Limb (tissue), 2 donors: ENCODE data around the gene RBM12.
A peak's percentile ranks its signal among the peaks of the same experiment; 100 is the strongest.
"Not testable (repeated sequence)": the region's sequence is repeated elsewhere in the genome, so short reads cannot be mapped to it uniquely, and the experiment has no call there.

Source experiments
- DNase-seq, 2 donors: peaks; one replicate each; pipeline ENCODE4 v3.0.0-alpha.2; 2016; ENCODE audit errors: extremely low spot score in 2 of 2

RBM12 gene, protein sequence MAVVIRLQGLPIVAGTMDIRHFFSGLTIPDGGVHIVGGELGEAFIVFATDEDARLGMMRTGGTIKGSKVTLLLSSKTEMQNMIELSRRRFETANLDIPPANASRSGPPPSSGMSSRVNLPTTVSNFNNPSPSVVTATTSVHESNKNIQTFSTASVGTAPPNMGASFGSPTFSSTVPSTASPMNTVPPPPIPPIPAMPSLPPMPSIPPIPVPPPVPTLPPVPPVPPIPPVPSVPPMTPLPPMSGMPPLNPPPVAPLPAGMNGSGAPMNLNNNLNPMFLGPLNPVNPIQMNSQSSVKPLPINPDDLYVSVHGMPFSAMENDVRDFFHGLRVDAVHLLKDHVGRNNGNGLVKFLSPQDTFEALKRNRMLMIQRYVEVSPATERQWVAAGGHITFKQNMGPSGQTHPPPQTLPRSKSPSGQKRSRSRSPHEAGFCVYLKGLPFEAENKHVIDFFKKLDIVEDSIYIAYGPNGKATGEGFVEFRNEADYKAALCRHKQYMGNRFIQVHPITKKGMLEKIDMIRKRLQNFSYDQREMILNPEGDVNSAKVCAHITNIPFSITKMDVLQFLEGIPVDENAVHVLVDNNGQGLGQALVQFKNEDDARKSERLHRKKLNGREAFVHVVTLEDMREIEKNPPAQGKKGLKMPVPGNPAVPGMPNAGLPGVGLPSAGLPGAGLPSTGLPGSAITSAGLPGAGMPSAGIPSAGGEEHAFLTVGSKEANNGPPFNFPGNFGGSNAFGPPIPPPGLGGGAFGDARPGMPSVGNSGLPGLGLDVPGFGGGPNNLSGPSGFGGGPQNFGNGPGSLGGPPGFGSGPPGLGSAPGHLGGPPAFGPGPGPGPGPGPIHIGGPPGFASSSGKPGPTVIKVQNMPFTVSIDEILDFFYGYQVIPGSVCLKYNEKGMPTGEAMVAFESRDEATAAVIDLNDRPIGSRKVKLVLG

DNA sequence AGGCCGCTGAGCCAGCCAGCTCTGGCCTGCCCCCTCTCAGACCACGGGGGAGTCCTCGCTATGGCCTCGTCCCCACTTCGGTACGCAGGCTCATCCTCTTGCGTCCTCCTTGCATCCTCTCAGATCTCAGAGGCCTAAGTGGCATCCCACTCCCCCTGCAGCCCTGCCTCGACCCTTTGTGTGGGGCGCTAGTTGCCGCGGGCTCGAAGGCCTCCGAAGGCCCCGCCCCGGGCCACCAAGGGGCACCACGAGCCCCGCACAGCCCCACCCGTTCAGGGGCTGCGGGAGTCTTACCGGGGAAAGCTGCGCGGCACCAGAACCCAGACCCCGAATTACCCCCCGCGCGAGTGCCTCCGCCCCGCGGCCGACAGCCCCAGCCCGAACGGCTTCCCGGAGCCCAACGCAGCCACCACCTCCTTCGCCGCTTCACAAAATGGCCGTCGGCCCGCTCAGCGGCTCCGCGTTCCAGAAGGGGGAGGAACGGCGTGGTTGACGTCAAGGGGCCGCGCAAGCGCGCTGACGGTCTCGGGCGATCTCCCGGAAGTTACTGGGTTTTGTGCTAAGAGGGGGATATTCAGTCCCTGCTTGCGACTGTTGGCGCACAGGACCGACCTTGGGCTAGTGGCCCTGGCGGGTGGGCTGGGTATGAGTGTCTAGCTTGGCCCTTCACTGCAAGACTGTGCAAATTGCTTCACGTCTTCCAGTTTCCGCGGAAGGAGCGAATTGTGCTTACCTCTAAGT lies at the start of gene RBM12, which contains the start of gene CPNE1:
TSS of gene RBM12 (minus strand) at position 435 of the 741 bp plus-strand sequence. CDS start 9,578 bp downstream, outside the sequence.
TSS of gene CPNE1 (minus strand) at position 435 of the 741 bp plus-strand sequence. CDS start 31,977 bp downstream, outside the sequence.
- DNase-seq = peak; percentile 96

DNA sequence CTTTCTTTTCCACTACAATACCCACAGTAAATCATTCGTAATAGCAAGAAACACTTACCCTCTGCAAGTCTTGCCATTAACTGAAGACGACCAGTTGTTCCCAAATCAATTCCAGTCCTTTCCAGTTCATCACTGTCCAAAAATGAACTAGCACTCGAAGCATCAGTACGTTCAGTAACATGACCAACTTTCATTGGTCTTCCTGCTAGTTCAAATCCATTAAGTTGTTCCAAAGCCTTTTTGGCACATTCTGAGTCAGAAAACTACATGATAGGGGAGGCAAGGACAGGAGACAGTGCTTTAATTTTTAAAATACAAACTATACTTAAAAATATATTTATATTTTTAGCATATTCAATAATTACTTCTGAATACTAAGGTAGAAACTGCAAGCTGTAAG lies 49.4 kb upstream of the RBM12 start:
- DNase-seq = no peak

DNA sequence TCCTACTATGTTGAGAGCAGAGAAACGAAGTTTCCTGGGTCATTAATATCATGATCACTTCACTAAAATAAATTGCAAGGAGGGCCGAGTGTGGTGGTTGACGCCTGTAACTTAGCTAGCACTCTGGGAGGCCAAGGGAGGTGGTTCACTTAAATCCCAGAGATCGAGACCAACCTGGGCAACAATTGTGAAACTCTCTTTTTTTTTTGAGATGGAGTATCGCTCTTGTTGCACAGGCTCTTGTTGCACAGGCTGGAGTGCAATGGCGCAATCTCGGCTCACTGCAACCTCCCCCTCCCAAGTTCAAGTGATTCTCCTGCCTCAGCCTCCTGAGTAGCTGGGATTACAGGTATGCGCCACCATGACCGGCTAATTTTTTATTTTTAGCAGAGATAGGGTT lies 48.4 kb upstream of the RBM12 start:
- not testable (repeated sequence) for DNase-seq

DNA sequence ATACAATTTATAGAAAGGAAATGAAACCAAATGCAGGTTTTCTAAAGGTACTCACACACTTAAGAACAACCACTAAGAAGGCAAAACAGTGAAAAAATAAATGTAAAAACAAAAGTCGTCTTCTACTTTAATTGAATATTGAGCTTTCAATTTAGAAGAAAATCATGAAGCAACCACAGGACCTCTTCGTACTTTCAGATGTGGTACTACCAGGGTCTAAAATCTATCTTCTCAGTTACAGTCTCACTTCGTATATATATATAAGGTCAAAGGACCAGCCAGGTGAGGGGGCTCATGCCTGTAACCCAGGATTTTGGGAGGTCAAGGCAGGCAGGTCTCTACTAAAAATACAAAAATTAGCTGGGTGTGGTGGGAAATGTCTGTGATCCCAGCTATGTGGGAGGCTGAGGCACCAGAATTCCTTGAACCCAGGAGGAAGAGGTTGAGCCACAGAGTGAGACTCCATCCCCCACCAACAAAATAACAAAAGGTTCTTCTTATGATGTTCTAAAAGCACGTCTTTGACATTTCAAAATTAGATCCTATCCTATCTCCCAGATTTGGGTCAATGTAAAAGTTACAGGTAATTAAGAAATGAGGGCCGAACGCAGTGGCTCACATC lies 47.0 kb upstream of the RBM12 start:
- DNase-seq = no peak

DNA sequence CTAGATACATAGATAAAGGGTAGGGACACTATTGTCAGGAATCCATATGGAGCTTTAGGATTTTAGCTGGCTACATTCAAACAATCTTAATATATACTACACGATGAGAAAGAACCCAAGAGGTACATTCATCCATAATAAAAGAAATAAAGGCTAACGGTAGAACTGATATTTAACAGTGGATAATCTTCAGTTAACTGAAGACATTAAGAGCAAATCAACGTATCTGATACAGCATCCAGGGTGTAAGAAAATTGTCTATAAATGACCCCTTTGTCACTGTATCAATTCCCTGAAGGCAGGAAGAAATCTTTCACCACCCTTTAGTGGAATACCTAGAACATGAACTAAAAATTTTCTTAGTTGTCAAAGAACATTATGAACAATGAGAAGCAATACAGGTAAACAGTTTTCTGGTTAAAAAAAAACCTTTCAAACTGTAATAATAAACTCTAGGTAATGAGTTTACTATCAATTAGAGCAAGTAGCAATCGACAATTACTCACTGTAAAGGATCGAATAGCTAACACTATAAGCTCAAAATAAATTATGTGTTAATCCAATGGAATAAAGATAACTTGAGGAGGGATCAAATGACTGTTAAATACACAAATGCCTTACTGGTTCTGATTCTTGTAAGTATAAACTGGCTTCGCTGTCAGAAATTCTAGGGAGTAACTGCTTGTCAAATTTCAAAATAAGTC lies 46.3 kb upstream of the RBM12 start:
- no peak for DNase-seq

DNA sequence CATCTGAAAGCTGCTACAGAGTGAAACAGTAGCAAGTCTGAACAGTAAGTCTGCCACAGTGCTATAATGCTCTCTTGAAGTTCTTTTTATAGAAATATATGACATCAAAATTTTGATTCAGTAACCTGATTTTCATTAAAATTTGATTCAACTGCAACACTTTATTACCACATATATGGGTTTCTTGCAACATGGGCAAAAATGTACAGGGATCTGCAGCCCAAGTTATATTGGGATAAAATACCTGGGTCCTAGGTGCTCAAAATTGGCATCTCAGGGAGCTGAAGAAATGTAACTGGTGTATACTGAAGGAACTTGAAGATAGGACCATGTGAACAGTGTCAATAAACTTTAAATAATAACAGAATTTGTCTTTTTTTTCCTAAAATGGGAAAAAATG lies 45.3 kb upstream of the RBM12 start:
- DNase-seq = no peak

DNA sequence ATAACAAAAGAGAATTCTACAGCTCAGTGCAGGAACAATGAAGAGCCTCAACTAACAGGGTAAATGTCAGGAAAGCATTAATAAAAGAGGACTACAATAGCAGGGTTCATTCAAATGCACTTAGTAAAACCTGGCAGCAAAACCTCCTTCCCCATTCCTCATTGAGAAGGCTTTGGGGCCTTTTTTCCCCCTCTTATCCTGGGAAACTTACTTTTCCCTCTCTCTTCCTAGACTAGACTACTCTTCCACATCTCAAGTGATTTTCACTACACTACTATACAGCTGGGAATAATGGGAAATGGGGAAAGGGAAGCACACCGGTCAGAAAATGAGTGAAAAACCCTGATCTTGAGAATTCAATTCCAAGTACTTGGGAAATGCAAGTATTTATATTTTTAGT lies 44.6 kb upstream of the RBM12 start:
- DNase-seq = no peak

DNA sequence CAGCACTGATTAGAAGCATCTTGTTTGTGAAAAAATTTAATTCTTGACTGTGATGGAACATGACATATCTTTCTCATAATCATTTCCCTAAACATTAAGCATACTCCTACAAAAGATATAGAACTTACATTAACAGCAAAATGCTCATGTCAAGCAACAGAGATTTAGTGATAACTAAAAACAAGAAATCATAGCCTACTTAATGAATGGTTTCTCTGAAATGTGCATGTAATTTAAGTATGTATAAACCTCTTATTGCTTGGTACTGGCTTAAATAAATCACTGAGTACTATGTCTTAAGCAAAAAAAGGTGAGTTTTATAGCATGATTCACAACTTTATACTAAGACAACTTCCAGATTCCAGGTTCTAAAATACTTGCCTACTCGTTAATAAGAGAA lies 43.8 kb upstream of the RBM12 start:
- no peak for DNase-seq

DNA sequence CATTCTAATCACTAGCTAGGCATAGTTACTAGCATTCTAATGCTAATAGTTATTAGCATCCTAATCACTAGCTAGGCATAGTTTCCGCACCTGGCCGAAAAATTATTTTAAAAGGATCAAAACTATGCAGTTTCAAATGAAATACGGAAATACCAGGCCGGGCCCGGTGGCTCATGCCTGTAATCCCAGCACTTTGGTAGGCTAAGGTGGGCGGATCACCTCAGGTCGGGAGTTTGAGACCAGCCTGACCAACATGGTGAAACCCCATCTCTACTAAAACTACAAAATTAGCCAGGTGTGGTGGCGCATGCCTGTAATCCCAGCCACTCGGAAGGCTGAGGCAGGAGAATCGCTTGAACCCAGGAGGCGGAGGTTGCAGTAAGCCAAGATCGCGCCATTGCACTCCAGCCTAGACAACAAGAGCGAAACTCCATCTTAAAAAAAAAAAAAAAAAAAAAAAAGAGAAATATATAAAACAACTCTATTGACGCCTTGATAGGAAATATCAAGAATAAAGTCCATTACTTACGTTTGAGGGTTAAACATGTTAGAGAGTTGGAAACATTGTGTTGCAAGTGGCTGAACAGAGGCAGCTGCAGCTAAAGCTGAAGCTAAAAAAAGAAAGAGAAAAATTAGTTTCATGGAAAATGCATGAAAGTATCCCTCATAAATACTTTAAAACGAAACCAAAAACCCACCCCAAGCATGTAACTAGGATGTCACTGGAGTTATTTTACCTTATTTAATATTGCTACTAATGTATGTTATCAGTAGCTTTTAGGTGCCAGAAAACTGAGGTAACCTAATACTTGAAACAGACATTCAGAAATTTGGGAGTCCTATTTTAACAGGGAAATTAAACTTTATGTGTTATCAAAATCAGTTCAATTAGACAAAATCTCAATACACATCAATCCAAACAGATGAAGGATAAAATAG lies 42.2 kb upstream of the RBM12 start:
- not testable (repeated sequence) for DNase-seq

DNA sequence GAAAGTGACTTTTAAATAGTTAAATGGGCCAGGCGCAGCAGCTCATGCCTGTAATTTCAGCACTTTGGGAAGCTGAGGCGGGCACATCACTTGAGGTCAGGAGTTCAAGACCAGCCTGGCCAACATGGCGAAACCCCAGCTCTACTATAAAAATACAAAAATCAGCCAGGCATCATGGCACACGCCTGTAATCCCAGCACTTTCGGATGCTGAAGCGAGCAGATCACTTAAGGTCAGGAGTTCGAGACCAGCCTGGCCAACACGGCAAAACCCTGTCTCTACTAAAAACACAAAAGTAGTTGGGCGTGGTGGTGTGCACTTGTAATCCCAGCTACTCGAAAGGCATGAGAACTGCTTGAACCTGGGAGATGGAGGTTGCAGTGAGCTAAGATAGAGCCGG lies 41.2 kb upstream of the RBM12 start:
- DNase-seq = not testable (repeated sequence)

DNA sequence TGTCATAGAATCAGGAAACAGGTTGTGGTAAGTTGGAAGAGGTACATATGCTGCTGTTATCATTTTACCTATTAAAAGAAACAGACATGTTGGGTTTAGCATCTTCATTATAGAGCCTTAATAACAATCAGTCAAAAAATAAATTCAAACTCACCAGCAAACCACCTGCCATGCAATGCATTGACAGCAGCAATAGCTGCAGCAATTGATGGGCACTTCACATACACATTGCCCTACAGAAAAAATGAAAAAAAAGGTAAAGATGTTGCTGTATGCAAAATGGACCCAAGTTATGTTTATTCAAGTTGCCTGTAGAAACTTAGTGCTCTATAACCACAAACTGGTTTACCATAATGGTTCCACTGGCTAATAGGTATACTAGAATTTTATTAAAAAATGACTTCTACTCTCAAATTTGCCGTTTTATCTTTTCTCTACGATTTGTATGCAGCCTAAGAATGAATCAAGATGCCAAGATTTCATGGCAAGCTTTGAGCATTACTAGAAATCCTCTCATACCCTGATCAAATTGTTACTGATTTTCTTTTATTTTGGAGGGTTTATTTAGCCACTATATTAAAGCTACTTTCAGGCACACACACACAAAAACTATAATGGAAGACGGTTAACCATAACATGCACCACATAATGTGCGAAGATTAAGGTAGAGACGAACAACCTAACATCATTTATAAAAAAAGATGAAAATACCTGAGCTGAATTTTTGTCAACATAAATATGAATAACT lies 40.0 kb upstream of the RBM12 start:
- no peak for DNase-seq

DNA sequence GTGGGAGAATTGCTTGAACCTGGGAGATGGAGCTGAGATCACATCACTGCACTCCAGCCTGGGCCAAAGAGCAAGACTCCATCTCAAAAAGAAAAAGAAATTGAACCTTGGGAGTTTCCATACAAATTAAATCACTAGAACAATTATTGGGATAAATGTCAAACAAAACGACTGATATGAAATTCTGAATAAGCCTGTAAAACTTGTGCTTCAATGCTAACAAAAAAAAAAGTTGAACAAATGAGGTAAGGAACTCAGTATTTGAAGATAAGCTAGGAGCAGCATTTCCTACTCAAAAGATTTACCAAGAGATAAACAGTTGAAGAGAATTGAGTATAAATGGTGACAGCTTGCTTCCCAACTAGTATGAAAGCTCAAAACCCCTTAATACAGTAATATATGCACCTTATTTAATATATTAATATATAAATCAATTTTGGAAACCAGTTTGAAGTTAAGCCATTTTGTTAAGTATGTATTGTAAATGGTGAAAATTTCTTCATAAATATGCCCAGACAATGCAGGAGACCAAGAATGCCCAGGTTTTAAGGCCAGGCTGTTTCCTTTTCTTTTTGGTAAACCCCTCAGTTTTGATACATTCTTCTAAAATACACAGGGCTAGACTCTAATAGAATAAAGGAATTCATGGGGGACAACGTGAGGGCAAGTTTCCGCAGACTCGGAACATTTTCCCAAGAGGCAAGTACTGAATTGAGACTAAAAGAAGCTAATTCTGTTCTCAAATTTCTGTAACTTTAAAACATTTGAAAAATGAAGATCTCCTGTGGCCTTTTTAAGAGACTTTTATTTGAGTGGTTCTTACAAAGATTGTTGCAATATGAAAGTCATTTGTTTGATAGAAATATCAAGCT lies 38.4 kb upstream of the RBM12 start:
- no peak for DNase-seq

DNA sequence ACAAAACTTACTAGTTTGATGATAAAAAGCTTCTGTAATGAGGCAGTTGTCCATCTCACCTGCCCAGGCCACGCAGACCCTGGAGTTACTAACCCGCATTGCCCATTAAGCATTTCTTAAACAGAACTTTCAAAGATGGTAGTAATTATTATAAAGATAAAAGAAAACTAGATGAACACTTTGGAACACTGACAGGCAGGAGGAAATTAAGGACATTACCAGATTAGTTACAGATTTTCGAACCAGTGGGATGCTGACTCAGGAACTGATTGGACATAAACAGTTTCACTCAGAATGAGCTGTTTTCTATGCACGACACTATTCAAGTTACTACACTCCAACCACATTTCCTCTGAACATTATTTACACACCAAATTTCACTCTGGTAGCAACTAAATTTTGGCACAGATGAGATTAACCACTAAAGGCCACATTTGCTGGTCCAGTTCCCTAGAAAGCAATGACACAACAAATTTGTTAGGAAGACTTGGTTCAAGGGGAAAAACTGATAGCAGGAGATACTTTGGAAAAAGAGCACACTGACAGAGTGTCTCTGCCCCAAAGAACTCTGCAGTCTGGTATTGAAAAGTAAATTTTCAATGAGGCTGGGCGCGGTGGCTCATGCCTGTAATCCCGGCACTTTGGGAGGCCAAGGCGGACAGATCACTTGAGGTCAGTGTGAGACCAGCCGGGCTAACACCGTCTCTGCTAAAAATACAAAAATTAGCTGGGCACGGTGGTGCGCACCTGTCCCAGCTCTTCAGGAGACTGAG lies 37.5 kb upstream of the RBM12 start:
- DNase-seq = no peak

DNA sequence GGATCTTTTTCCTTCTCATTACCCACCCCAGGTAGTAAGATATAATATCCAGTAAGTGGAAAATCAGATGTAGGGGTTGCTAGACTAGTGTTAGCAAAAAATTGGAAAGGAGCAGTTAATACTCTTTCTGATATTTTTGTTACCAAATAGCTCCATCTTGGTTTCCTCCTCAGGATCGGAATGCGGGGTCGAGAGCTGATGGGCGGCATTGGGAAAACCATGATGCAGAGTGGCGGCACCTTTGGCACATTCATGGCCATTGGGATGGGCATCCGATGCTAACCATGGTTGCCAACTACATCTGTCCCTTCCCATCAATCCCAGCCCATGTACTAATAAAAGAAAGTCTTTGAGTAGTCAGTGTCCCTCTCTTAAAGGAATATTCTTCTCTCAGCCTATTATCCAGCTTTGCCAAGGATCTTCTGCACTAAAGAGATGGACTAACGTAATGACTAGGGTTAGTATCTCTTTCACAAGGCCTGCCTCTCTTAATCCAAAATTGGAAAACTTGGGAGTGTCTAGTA lies 36.0 kb upstream of the RBM12 start:
- no peak for DNase-seq

DNA sequence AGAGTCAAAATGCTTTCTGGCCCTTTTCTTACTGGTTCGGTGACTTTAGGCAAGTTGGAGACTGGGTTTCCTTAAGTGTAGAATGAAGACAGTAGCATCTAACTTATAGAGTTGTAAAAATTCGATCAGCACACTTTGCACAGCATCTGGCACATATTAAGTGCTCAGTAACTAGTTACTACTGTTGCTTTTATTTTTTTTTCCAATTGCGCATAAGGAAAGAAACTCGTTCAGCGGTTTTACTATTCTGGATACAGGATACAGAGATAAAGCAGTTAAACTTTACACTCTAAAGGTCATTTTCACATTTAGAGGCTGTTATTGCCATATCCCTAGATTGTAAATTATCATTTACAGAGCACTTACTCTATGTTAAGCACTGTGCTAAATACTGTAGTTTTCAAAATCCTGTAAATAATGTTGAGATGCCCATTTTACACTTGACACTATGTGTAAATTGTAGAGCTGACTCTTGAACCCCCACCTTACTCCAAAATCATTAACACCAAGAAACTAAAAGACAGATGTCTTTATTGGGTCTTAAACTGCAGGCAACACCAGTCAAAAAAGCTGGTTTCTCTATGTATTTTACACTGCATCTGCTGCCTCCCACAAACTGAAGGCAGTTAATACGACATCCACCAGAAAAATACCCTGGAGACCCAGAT lies 35.4 kb upstream of the RBM12 start:
- DNase-seq = no peak
